ENCODE results near the gene RAP2B.
"Not testable (repeated sequence)": the region's sequence is repeated elsewhere in the genome, so short reads cannot be mapped to it uniquely, and the experiment has no call there.

The RAP2B gene

GRCh38 chr3:153160451-153161137, 1.4 kb upstream of the RAP2B start:
- DNase-seq: peak; percentile 50

GRCh38 chr3:153161138-153161713, 800 bp upstream of the RAP2B start:
- DNase-seq: peak; percentile 89

- DNase-seq: no peak
These were observed 727 bp downstream of the RAP2B start for GRCh38 chr3:153162513-153163392.

GRCh38 chr3:153163393-153163724, 1.3 kb downstream of the RAP2B start:
- no peak for DNase-seq

GRCh38 chr3:153163756-153164550, 1.9 kb downstream of the RAP2B start:
- no peak for DNase-seq

GRCh38 chr3:153165261-153165681, 3.2 kb downstream of the RAP2B start:
- DNase-seq: no peak

- DNase-seq: no peak
These were observed 4.2 kb downstream of the RAP2B start for GRCh38 chr3:153166206-153166605.

- no peak for DNase-seq
These were observed 4.8 kb downstream of the RAP2B start for GRCh38 chr3:153166796-153167195.

- DNase-seq: no peak
These were observed 7.9 kb downstream of the RAP2B start for GRCh38 chr3:153169793-153170383.

- no peak for DNase-seq
These were observed 9.2 kb downstream of the RAP2B start for GRCh38 chr3:153171256-153171655.

GRCh38 chr3:153171918-153172317, 9.9 kb downstream of the RAP2B start:
- no peak for DNase-seq

- DNase-seq: no peak
These were observed 11.1 kb downstream of the RAP2B start for GRCh38 chr3:153172796-153173757.

- DNase-seq: no peak
These were observed 11.9 kb downstream of the RAP2B start for GRCh38 chr3:153173758-153174516.

GRCh38 chr3:153176197-153176596, 14.2 kb downstream of the RAP2B start:
- DNase-seq: no peak

- no peak for DNase-seq
These were observed 18.9 kb downstream of the RAP2B start for GRCh38 chr3:153180860-153181372.

- DNase-seq: no peak
These were observed 20.7 kb downstream of the RAP2B start for GRCh38 chr3:153182501-153183293.

- DNase-seq: no peak
These were observed 28.9 kb downstream of the RAP2B start for GRCh38 chr3:153190923-153191322.

GRCh38 chr3:153192327-153192726, 30.3 kb downstream of the RAP2B start:
- DNase-seq: no peak

GRCh38 chr3:153193786-153194476, 31.9 kb downstream of the RAP2B start:
- not testable (repeated sequence) for DNase-seq

All from effector CD8-positive, alpha-beta T cell (primary cell).